ENCODE results near the gene NXN. TPM values are rescaled to one million over a fixed set of nuclear protein-coding genes. Genes with fewer than 3 reads are reported as not detected.
"Not testable (repeated sequence)": the region's sequence is repeated elsewhere in the genome, so short reads cannot be mapped to it uniquely, and the experiment has no call there.

NXN gene
- polyA plus RNA-seq, 1 experiment, result 88.8 TPM

DNA sequence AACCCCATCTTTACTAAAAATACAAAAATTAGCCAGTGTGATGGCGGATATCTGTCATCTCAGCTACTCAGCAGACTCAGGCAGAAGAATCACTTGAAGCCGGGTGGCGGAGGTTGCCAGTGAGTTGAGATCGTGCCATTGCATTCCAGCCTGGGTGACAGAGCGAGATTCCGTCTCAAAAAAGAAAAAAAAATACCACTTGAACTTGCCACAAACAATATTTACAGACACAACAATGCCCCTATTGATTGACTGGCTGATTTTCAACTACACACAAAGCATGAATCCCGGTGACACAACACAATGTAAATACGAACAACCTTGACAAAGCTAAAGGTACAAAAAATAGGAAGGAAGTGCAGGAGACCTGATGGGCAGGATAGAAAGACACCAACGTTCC lies 49.3 kb downstream of the NXN start:
- Histone ChIP-seq H3K4me3 (ENCODE audit: low read depth, low read length) (no peak overlapping the region), H3K27me3 (ENCODE audit: control insufficient read depth, insufficient read depth, low read length) (no peaks in the 10 kb centered on the region), H3K36me3 (ENCODE audit: control insufficient read depth, insufficient read depth, low read length) (no peaks in the 10 kb centered on the region)
- TF ChIP-seq CTCF (IDR thresholded peaks at IDR 0.05; ENCODE audit: insufficient read depth, low read depth, low read length), result no peak
- CTCF ChIA-PET, result interaction anchor here (0.7 to 2.3 kb wide), 3 partner anchors 16 to 149 kb away, joined by 3 to 5 read pairs (median 4); partner anchors contain the start of genes GLOD4 and MRM3
- POLR2A ChIA-PET, result no interaction called here
- no peak for DNase-seq (ENCODE audit: low read depth)

GRCh38 chr17:929586-929985 lies 50.0 kb downstream of the NXN start:
- H3K36me3 ChIP-seq (ENCODE audit: control insufficient read depth, insufficient read depth, low read length), result no peaks in the 10 kb centered on the region
- H3K4me3 ChIP-seq (ENCODE audit: low read depth, low read length), result no peak overlapping the region
- no peaks in the 10 kb centered on the region for H3K27me3 ChIP-seq (ENCODE audit: control insufficient read depth, insufficient read depth, low read length)
- ChIA-PET POLR2A (no interaction called here), CTCF (interaction anchor here (0.7 to 2.3 kb wide), 5 partner anchors 17 to 148 kb away, joined by 3 to 8 read pairs (median 4); partner anchors contain the start of genes GLOD4 and MRM3)
- no peak for DNase-seq (ENCODE audit: low read depth)
- TF ChIP-seq CTCF (IDR thresholded peaks at IDR 0.05; ENCODE audit: insufficient read depth, low read depth, low read length), result no peak

GRCh38 chr17:927611-928461 lies 51.7 kb downstream of the NXN start:
- TF ChIP-seq CTCF (IDR thresholded peaks at IDR 0.05; ENCODE audit: insufficient read depth, low read depth, low read length), result no peak
- ChIA-PET CTCF (interaction anchor here (0.8 to 2.3 kb wide), 8 partner anchors 12 to 146 kb away, joined by 3 to 8 read pairs (median 4); partner anchors contain the start of genes GLOD4, MRM3 and TIMM22), POLR2A (no interaction called here)
- Histone ChIP-seq H3K4me3 (ENCODE audit: low read depth, low read length) (no peak overlapping the region), H3K36me3 (ENCODE audit: control insufficient read depth, insufficient read depth, low read length) (0 out of 2 replicates have a peak, but pooled peaks cover under 1% of the 10 kb centered on the region), H3K27me3 (ENCODE audit: control insufficient read depth, insufficient read depth, low read length) (no peaks in the 10 kb centered on the region)
- peak; percentile 93 for DNase-seq (ENCODE audit: low read depth)

DNA sequence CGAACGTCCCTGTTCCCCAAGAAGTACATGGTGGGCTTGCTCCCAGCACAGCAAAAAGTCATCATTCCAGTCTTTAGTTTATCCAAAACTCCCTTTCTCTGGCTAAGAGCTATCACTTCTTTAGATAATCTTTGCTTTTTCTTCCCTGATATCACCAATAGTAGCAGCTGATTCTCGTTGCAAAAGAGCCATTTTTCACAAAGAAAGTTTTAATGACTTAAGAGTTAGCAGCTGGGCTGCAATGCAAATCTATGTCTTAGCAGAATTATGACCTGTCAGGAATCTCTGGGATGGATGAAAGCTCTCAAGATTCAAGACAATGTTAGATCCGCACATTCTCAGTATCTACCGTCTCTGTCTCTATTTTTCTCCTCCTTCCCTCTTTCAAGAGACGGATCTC lies 53.8 kb downstream of the NXN start:
- no peak for DNase-seq (ENCODE audit: low read depth)
- no peak overlapping the region for H3K4me3 ChIP-seq (ENCODE audit: low read depth, low read length)
- no peaks in the 10 kb centered on the region for H3K27me3 ChIP-seq (ENCODE audit: control insufficient read depth, insufficient read depth, low read length)
- peaks cover 2% of the 10 kb centered on the region; the same call in 1 of the 2 replicates for H3K36me3 ChIP-seq (ENCODE audit: control insufficient read depth, insufficient read depth, low read length)
- ChIA-PET POLR2A (no interaction called here), CTCF (no interaction called here)
- TF ChIP-seq CTCF (IDR thresholded peaks at IDR 0.05; ENCODE audit: insufficient read depth, low read depth, low read length), result no peak

GRCh38 chr17:924711-925475 lies 54.7 kb downstream of the NXN start:
- Histone ChIP-seq H3K4me3 (ENCODE audit: low read depth, low read length) (no peak overlapping the region), H3K36me3 (ENCODE audit: control insufficient read depth, insufficient read depth, low read length) (peaks cover 2% of the 10 kb centered on the region; the same call in 1 of the 2 replicates), H3K27me3 (ENCODE audit: control insufficient read depth, insufficient read depth, low read length) (no peaks in the 10 kb centered on the region)
- no peak for TF ChIP-seq CTCF (IDR thresholded peaks at IDR 0.05; ENCODE audit: insufficient read depth, low read depth, low read length)
- no peak for DNase-seq (ENCODE audit: low read depth)
- CTCF ChIA-PET, result no interaction called here
- POLR2A ChIA-PET, result interaction anchor here (0.6 kb wide), 1 partner anchor 73 kb away, joined by 3 read pairs; no protein-coding TSS in a partner anchor

DNA sequence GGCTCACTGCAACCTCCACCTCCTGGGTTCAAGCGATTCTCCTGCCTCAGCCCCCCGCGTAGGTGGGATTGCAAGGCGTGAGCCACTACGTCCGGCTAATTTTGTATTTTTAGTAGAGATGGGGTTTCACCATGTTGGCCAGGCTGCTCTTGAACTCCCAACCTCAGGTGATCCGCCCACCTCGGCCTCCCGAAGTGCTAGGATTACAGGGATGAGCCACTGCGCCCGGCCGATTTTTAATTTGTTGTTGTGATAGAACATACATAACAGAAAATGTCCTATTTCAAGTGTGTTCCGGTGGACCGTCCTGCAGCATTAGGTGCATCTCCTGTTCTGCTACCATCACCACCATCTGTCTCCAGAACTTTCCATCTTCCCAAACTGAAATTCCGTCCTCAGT lies 55.3 kb downstream of the NXN start:
- CTCF ChIA-PET; H3K4me3 ChIP-seq (ENCODE audit: low read depth, low read length); POLR2A ChIA-PET; DNase-seq (ENCODE audit: low read depth); H3K36me3 ChIP-seq (ENCODE audit: control insufficient read depth, insufficient read depth, low read length); H3K27me3 ChIP-seq (ENCODE audit: control insufficient read depth, insufficient read depth, low read length): not testable (repeated sequence)
